HT-29 (cell line): ENCODE data around the gene GABRG3. TPM values are rescaled to one million over a fixed set of nuclear protein-coding genes. Genes with fewer than 3 reads are reported as not detected.

Source experiments
- DNase-seq: peaks from one replicate; pipeline ENCODE4 v3.0.0-alpha.2; 2015; ENCODE audit warnings: low spot score
- total RNA-seq: library from RNA; depleted of rRNA; stranded (reverse); fragments of >200 nt; shearing (Covaris generic); gene quantifications from 2 replicates; pipeline ENCODE4 v1.2.3, GENCODE V29; 2014

Gene GABRG3
- total RNA-seq, 1 experiment from 2014 or later, result not detected

GRCh38 chr15:27463525-27464088 is 492.6 kb downstream of the GABRG3 start:
- no peak for DNase-seq

- no peak for DNase-seq
These were observed 494.1 kb downstream of the GABRG3 start for GRCh38 chr15:27464941-27465612.

- DNase-seq, result no peak
These were observed 495.8 kb downstream of the GABRG3 start for GRCh38 chr15:27466758-27467157.

GRCh38 chr15:27468151-27468591 is 497.2 kb downstream of the GABRG3 start:
- no peak for DNase-seq

- no peak for DNase-seq
These were observed 502.9 kb downstream of the GABRG3 start for GRCh38 chr15:27473845-27474244.

- no peak for DNase-seq
These were observed 504.4 kb downstream of the GABRG3 start for GRCh38 chr15:27475395-27475794.

GRCh38 chr15:27479296-27480140 is 508.5 kb downstream of the GABRG3 start:
- DNase-seq, result no peak

- DNase-seq, result no peak
These were observed 509.2 kb downstream of the GABRG3 start for GRCh38 chr15:27480141-27480530.

- DNase-seq, result no peak
These were observed 509.7 kb downstream of the GABRG3 start for GRCh38 chr15:27480642-27481041.

GRCh38 chr15:27481768-27482167 is 510.8 kb downstream of the GABRG3 start:
- DNase-seq, result no peak

GRCh38 chr15:27482287-27482686 is 511.3 kb downstream of the GABRG3 start:
- no peak for DNase-seq

GRCh38 chr15:27483124-27483523 is 512.1 kb downstream of the GABRG3 start:
- no peak for DNase-seq

- no peak for DNase-seq
These were observed 514.3 kb downstream of the GABRG3 start for GRCh38 chr15:27485265-27485664.

GRCh38 chr15:27486051-27486450 is 515.1 kb downstream of the GABRG3 start:
- DNase-seq, result no peak

GRCh38 chr15:27486683-27487647 is 516.0 kb downstream of the GABRG3 start:
- DNase-seq, result no peak

GRCh38 chr15:27487846-27488245 is 516.9 kb downstream of the GABRG3 start:
- DNase-seq, result no peak

- DNase-seq, result no peak
These were observed 520.0 kb downstream of the GABRG3 start for GRCh38 chr15:27490867-27491595.

- no peak for DNase-seq
These were observed 521.0 kb downstream of the GABRG3 start for GRCh38 chr15:27491666-27492621.

GRCh38 chr15:27495963-27496459 is 525.0 kb downstream of the GABRG3 start:
- no peak for DNase-seq
